NCI-H345 (cell line): ENCODE results near the gene RAI14.

Experiments used
- DNase-seq: peaks from one replicate; lab custom pipeline; 2025; lab: John Stamatoyannopoulos, UW

The RAI14 gene

GRCh38 chr5:34648039-34648839, 7.9 kb upstream of the RAI14 start:
- DNase-seq: no peak

GRCh38 chr5:34648840-34649158, 7.3 kb upstream of the RAI14 start:
- no peak for DNase-seq

- DNase-seq: no peak
Observed at GRCh38 chr5:34651791-34652190, 4.3 kb upstream of the RAI14 start.

- no peak for DNase-seq
Observed at GRCh38 chr5:34652466-34652865, 3.7 kb upstream of the RAI14 start.

GRCh38 chr5:34652914-34653313, 3.2 kb upstream of the RAI14 start:
- no peak for DNase-seq

- DNase-seq: no peak
Observed at GRCh38 chr5:34653708-34654107, 2.4 kb upstream of the RAI14 start.

GRCh38 chr5:34655354-34655991, 655 bp upstream of the RAI14 start:
- no peak for DNase-seq

- DNase-seq: no peak
Observed at GRCh38 chr5:34656700-34657273, 659 bp downstream of the RAI14 start.

- no peak for DNase-seq
Observed at GRCh38 chr5:34657274-34657921, 1.3 kb downstream of the RAI14 start.

- DNase-seq: no peak
Observed at GRCh38 chr5:34657988-34658387, 1.9 kb downstream of the RAI14 start.

- no peak for DNase-seq
Observed at GRCh38 chr5:34659168-34659567, 3.0 kb downstream of the RAI14 start.

GRCh38 chr5:34660444-34660843, 4.3 kb downstream of the RAI14 start:
- DNase-seq: no peak

- no peak for DNase-seq
Observed at GRCh38 chr5:34663771-34664496, 7.8 kb downstream of the RAI14 start.

- DNase-seq: no peak
Observed at GRCh38 chr5:34666392-34667080, 10.4 kb downstream of the RAI14 start.

GRCh38 chr5:34667705-34668104, 11.6 kb downstream of the RAI14 start:
- DNase-seq: no peak

GRCh38 chr5:34669931-34670516, 13.9 kb downstream of the RAI14 start:
- no peak for DNase-seq

GRCh38 chr5:34672196-34672595, 16.1 kb downstream of the RAI14 start:
- DNase-seq: no peak

GRCh38 chr5:34673463-34674125, 17.5 kb downstream of the RAI14 start:
- DNase-seq: no peak

- DNase-seq: no peak
Observed at GRCh38 chr5:34674187-34674586, 18.1 kb downstream of the RAI14 start.

- no peak for DNase-seq
Observed at GRCh38 chr5:34675857-34676256, 19.7 kb downstream of the RAI14 start.

- no peak for DNase-seq
Observed at GRCh38 chr5:34676416-34676815, 20.3 kb downstream of the RAI14 start.
